ENCODE data around the gene GADL1. TPM values are rescaled to one million over a fixed set of nuclear protein-coding genes. Genes with fewer than 3 reads are reported as not detected.

The GADL1 gene
- total RNA-seq, 1 donor from 2014 or later = not detected

DNA sequence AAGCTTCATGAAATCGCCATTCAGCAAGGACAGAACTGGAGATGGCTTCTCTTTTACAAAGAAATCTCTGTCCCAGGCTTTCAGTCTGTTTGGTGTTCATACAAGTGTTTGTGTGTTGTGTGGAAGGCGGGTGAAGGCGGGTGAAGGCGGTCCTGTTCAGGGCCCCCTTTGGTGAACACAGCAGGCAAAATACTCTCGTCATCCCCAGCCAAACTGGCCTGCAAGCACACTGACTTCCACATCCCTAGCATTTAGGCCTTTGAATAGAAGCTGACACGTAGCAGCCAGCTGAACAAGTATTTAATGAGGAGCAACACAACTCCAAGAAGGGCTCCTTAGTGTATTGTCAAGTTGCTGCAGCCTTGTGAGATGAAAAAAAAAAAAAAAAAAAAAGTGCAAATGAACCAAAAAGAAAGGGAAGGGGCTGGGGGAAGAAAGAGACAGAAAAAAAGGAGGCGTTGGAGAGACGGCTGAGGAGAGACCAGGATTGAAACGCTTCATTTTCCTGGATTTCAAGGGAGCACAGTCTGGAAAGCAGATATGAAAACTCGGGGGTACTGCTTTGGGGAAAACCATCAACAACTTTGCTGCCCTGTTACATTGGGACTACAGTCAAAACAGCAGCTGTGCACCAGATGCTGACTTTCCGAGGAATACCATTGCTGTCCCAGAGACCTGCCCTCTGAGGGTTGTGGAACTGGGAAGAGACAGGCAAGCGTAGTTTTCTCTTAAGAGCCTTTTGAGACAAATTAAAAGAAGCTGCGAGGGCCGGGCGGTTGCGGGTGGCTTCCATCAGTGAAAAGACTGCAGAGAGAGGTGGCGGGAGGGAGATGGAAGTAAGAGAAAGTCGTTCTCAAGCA lies 213.4 kb downstream of the GADL1 start:
- no peak for DNase-seq (ENCODE audit: low spot score)

DNA sequence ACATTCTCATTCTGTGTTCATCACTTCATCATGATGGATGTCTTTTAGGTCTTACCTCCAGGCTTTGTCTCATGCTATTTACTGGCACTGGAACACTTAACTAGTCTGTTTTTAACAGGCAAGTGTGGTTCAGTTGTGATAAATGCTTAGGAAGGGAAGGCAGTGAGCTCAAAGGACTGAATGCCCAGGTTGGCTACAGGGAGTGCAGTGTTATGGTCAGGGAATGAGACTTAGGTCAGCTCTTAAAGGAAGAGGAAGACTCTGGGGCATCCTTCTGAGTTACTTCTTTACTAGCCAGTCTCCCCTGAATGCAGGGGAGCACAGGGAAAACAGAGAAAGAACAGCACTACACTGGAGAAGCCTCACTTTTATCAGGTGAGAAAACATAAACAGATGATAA lies 215.4 kb downstream of the GADL1 start:
- DNase-seq (ENCODE audit: low spot score) = no peak

DNA sequence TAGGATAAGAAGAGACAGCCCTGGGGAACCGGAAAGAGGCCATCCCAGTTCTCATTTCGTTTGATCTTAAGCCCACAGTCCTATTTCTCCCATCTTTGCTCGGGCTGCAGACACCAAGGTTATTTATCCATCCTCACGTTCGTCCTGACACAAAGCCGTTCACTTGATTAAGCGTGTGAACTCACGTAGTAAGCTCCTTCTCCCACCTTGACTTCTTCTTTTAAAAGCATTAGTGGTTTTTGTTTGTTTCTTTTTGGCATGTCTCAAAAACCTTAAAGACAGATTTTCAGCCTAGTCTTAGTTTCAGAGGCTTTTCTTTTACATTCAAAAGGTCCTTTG lies 217.1 kb downstream of the GADL1 start:
- no peak for DNase-seq (ENCODE audit: low spot score)

DNA sequence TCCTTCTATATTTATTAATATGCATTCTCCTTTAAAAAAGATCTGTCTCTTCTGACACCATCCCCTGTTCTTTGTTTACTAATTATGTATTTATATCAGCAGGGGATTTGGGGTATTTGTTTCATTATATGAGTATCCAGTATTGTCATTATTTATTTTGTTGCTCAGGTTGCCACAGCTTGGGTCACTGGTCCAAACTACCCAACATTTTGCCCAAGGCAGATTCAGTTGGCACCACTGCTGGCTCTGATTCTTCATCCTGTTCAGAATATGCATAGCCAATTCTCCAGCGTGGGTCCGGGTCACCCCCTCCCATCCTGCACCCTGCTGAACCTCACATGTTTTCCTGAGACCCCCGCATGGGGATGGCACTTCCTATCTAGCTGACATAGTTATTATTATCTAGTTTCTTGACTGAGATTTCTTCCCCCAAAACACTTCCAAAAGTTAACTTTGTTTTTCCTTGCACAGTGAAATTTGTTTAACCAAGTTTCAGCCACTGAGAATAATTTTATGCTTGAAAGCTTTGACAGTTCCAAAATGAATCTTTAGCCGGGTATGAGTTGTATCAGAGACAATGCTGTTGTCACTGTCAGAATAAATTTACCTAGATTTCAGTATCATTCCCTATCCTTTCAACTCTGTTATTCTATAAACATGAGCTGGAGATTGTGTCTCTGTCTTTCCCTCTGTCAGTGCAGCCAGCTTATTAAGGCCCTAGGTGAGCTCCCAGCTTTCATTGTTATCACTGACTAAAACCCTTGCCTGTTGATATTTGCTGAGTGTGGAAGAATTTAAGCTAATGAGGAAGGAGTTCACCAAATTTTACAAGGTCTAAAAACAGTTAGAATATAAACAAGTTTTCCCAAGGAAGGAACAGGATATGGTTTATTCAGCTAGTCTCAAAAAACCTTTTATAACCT lies 217.8 kb downstream of the GADL1 start:
- DNase-seq (ENCODE audit: low spot score) = no peak

Measured in mesenteric fat pad (tissue), 1 donor.